ENCODE results near the gene PSMB7. TPM values are rescaled to one million over a fixed set of nuclear protein-coding genes. Genes with fewer than 3 reads are reported as not detected.

Gene PSMB7
- total and polyA plus RNA-seq, 2 donors (not counting 1 experiment from before 2014, with no cell fraction given): 69.5 to 73.1 TPM

DNA sequence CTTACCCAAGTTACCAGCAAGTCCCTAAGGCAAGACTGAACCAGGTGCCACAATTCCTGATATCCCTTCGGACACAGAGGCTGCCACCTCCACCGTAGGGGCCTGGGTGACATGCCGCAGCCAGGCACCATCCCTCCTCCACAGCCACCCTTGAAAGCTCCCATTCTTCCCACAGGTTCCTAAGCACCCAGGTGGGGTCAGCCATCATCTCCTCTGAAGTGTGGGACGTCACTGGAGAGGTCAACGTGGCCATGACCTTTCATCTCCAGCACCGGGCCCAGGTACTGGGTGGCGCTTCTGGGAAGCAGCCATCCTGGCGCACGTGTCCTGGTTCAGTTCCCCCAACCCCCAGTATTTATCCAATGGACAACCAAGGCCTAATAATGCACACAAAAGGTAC lies 43.2 kb upstream of the PSMB7 start:
- H3K4me2 ChIP-seq (replicated peaks; ENCODE audit: low read depth, low read length, poor library complexity, severe bottlenecking): no peak overlapping the region
- ChIA-PET POLR2A (no interaction called here), CTCF (no interaction called here)
- 97% methylated on average over 5 of the region's 9 CpGs for WGBS (ENCODE audit: insufficient coverage)
- H4K20me1 ChIP-seq (ENCODE audit: control insufficient read depth, insufficient read depth, low read length, poor library complexity, severe bottlenecking): no peaks in the 10 kb centered on the region
- Mint-ChIP-seq H3K4me1 (no peaks in the 10 kb centered on the region), H3K9me3 (ENCODE audit: insufficient read depth) (peaks cover 2% of the 10 kb centered on the region), H3K27ac (no peak overlapping the region), H3K4me3 (no peak overlapping the region), H3K27me3 (peaks cover 3% of the 10 kb centered on the region)
- ATAC-seq (ENCODE audit: low read depth) (no peak), DNase-seq (no peak)
- no peaks in the 10 kb centered on the region for H3K9me3 ChIP-seq (ENCODE audit: control extremely low read depth in 1 of 3, control insufficient read depth in 2 of 3, insufficient read depth in 1 of 3, low read length in 2 of 3)
- intact Hi-C loops (cut with micrococcal nuclease): no loop called here
- H3K4me1 ChIP-seq (ENCODE audit: control insufficient read depth in 2 of 2, insufficient read depth in 2 of 2, low read length in 2 of 2): no peaks in the 10 kb centered on the region
- no peak overlapping the region for H3K27ac ChIP-seq (ENCODE audit: low read length in 2 of 2)
- TF ChIP-seq, protein P1, sequence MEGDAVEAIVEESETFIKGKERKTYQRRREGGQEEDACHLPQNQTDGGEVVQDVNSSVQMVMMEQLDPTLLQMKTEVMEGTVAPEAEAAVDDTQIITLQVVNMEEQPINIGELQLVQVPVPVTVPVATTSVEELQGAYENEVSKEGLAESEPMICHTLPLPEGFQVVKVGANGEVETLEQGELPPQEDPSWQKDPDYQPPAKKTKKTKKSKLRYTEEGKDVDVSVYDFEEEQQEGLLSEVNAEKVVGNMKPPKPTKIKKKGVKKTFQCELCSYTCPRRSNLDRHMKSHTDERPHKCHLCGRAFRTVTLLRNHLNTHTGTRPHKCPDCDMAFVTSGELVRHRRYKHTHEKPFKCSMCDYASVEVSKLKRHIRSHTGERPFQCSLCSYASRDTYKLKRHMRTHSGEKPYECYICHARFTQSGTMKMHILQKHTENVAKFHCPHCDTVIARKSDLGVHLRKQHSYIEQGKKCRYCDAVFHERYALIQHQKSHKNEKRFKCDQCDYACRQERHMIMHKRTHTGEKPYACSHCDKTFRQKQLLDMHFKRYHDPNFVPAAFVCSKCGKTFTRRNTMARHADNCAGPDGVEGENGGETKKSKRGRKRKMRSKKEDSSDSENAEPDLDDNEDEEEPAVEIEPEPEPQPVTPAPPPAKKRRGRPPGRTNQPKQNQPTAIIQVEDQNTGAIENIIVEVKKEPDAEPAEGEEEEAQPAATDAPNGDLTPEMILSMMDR (IDR thresholded peaks at IDR 0.05): no peak
- TF ChIP-seq EZH2 (IDR thresholded peaks at IDR 0.05; ENCODE audit: borderline replicate concordance, insufficient read depth, low read depth, low read length, poor library complexity, severe bottlenecking): no peak
- H3K36me3 ChIP-seq (replicated peaks in 1 of 2; ENCODE audit: control extremely low read depth in 1 of 2, control insufficient read depth in 1 of 2, extremely low read depth in 1 of 2, insufficient read depth in 2 of 2, low read length in 1 of 2): no peaks in the 10 kb centered on the region
- peaks cover 0 to 9% (median 2%) of the 10 kb centered on the region in 4 experiments for H3K27me3 ChIP-seq (replicated peaks in 1 of 4; ENCODE audit: control extremely low read depth in 1 of 4, control insufficient read depth in 3 of 4, insufficient read depth in 4 of 4, low read length in 3 of 4)
- no peak overlapping the region for H3K4me3 ChIP-seq (ENCODE audit: control extremely low read depth in 1 of 5, extremely low read depth in 1 of 5, insufficient read depth in 1 of 5, low read depth in 2 of 5, low read length in 4 of 5)
- no peak overlapping the region for H3K9ac ChIP-seq (ENCODE audit: low read length)
- H3K79me2 ChIP-seq (ENCODE audit: control insufficient read depth, insufficient read depth, low read length): no peaks in the 10 kb centered on the region
- no peak overlapping the region for H2AFZ ChIP-seq (ENCODE audit: insufficient read depth, low read depth, low read length, poor library complexity, severe bottlenecking)

DNA sequence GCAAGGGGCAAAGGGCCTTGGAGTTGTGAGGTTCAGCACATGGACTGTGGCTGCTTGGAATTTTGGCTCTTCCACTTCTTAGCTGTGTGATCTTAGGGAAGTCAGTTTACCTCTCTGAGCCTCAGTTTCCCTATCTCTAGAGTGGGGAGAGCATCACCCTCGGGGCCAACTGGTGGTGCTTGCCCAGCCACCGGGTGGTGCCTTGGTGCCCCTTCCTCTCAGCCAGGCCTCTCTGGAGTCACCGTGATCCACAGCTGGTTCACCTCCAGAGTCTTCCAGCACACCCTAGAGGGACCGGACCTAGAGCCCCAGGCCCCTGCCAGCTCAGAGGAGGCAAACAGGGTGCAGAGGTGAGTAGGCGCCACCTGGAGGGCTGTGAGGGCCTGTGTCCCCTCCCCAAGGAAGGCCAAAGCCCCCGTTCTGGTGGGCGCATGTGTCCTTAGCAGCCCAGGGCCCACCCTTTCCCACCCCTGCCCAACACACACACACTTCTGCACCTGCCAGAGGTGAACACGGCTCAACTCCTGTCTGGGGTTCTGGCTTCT lies 42.7 kb upstream of the PSMB7 start:
- CTCF ChIA-PET: no interaction called here
- TF ChIP-seq, protein P1 (IDR thresholded peaks at IDR 0.05): no peak
- TF ChIP-seq EZH2 (IDR thresholded peaks at IDR 0.05; ENCODE audit: borderline replicate concordance, insufficient read depth, low read depth, low read length, poor library complexity, severe bottlenecking): no peak

More for the DNA sequence above, 42.7 kb upstream of the PSMB7 start:
- no peaks in the 10 kb centered on the region for H4K20me1 ChIP-seq (ENCODE audit: control insufficient read depth, insufficient read depth, low read length, poor library complexity, severe bottlenecking)
- H3K27ac Mint-ChIP-seq: no peak overlapping the region
- no peak overlapping the region for H3K4me3 Mint-ChIP-seq
- no peak overlapping the region for H3K4me2 ChIP-seq (replicated peaks; ENCODE audit: low read depth, low read length, poor library complexity, severe bottlenecking)
- H3K36me3 ChIP-seq (replicated peaks in 1 of 2; ENCODE audit: control extremely low read depth in 1 of 2, control insufficient read depth in 1 of 2, extremely low read depth in 1 of 2, insufficient read depth in 2 of 2, low read length in 1 of 2): no peaks in the 10 kb centered on the region
- intact Hi-C loops (cut with micrococcal nuclease): no loop called here
- no peaks in the 10 kb centered on the region for H3K9me3 Mint-ChIP-seq (ENCODE audit: insufficient read depth)
- peaks cover 3% of the 10 kb centered on the region for H3K27me3 Mint-ChIP-seq
- WGBS (ENCODE audit: insufficient coverage): 86% methylated on average over 7 of the region's 8 CpGs
- DNase-seq (no peak), ATAC-seq (ENCODE audit: low read depth) (no peak)
- H3K79me2 ChIP-seq (ENCODE audit: control insufficient read depth, insufficient read depth, low read length): no peaks in the 10 kb centered on the region
- H3K4me1 Mint-ChIP-seq: no peaks in the 10 kb centered on the region
- no peak overlapping the region for H3K4me3 ChIP-seq (ENCODE audit: control extremely low read depth in 1 of 5, extremely low read depth in 1 of 5, insufficient read depth in 1 of 5, low read depth in 2 of 5, low read length in 4 of 5)
- H2AFZ ChIP-seq (ENCODE audit: insufficient read depth, low read depth, low read length, poor library complexity, severe bottlenecking): no peak overlapping the region
- no peak overlapping the region for H3K27ac ChIP-seq (ENCODE audit: low read length in 2 of 2)
- H3K9ac ChIP-seq (ENCODE audit: low read length): no peak overlapping the region
- H3K27me3 ChIP-seq (replicated peaks in 1 of 4; ENCODE audit: control extremely low read depth in 1 of 4, control insufficient read depth in 3 of 4, insufficient read depth in 4 of 4, low read length in 3 of 4): peaks cover 0 to 9% (median 2%) of the 10 kb centered on the region in 4 experiments
- POLR2A ChIA-PET: no interaction called here
- H3K4me1 ChIP-seq (ENCODE audit: control insufficient read depth in 2 of 2, insufficient read depth in 2 of 2, low read length in 2 of 2): no peaks in the 10 kb centered on the region
- H3K9me3 ChIP-seq (ENCODE audit: control extremely low read depth in 1 of 3, control insufficient read depth in 2 of 3, insufficient read depth in 1 of 3, low read length in 2 of 3): no peaks in the 10 kb centered on the region

Measured in B cell (primary cell).